Measurements from ENCODE around the gene SPATA18. TPM values are rescaled to one million over a fixed set of nuclear protein-coding genes. Genes with fewer than 3 reads are reported as not detected.

Gene SPATA18
- total RNA-seq, 1 experiment from 2014 or later: 0.13 TPM

DNA sequence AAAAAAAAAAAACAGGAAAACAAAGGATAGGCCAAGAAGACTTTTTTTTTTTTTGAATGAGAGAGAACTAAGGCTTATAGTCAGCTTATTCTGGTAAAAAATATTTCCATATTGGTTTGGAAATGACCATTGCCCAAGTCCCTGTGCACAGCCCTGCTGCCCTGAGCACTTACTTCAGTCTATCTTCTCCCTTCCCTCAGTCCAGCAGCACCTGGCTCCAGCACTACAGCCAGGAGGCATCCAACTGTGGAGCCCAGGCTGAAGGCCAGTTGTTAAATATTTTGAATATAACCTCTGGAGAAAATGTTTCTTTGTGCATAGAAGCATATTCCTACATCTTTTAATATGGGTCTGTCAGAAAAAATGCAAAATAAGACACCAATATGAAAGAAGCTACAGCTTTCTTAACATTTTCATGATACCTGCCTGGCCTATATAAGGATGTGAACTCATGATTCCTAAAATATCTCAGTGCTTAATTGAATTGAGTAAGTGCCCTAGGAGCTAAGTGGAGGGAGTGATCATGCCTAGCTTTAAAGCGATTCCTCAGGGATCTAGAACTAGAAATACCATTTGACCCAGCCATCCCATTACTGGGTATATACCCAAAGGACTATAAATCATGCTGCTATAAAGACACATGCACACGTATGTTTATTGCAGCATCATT is 45.4 kb upstream of the SPATA18 start:
- ChIA-PET CTCF (no interaction called here), POLR2A (ENCODE audit: unreplicated experiment) (no interaction called here)
- Histone ChIP-seq H3K36me3 (ENCODE audit: low read depth) (no peaks in the 10 kb centered on the region), H3K4me2 (no peak overlapping the region), H3K9me2 (ENCODE audit: insufficient read depth) (no peaks in the 10 kb centered on the region), H3F3A (ENCODE audit: insufficient read depth, low read depth) (no peaks in the 10 kb centered on the region), H3K79me2 (ENCODE audit: low read depth) (no peaks in the 10 kb centered on the region), H3K27me3 (ENCODE audit: insufficient read depth, low read depth) (no peaks in the 10 kb centered on the region), H2AFZ (no peak overlapping the region), H3K4me3 (no peak overlapping the region), H4K20me1 (ENCODE audit: insufficient read depth) (no peaks in the 10 kb centered on the region), H3K4me1 (replicated peaks; ENCODE audit: insufficient read depth) (peaks cover 7% of the 10 kb centered on the region), H3K27ac (no peak overlapping the region), H3K9me3 (ENCODE audit: insufficient read depth, low read depth) (no peaks in the 10 kb centered on the region)
- intact Hi-C loops (cut with micrococcal nuclease; ENCODE audit: unreplicated experiment): no loop called here
- no TSS peak for BruUV-seq (replicated peaks)
- TF ChIP-seq EZH2 (IDR thresholded peaks at IDR 0.05; ENCODE audit: low read depth): no peak
- TF ChIP-seq, protein P1, sequence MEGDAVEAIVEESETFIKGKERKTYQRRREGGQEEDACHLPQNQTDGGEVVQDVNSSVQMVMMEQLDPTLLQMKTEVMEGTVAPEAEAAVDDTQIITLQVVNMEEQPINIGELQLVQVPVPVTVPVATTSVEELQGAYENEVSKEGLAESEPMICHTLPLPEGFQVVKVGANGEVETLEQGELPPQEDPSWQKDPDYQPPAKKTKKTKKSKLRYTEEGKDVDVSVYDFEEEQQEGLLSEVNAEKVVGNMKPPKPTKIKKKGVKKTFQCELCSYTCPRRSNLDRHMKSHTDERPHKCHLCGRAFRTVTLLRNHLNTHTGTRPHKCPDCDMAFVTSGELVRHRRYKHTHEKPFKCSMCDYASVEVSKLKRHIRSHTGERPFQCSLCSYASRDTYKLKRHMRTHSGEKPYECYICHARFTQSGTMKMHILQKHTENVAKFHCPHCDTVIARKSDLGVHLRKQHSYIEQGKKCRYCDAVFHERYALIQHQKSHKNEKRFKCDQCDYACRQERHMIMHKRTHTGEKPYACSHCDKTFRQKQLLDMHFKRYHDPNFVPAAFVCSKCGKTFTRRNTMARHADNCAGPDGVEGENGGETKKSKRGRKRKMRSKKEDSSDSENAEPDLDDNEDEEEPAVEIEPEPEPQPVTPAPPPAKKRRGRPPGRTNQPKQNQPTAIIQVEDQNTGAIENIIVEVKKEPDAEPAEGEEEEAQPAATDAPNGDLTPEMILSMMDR (conservative IDR thresholded peaks at IDR 0.05): no peak
- DNase-seq: no peak

GRCh38 chr4:52006887-52007286 is 44.2 kb upstream of the SPATA18 start:
- Histone ChIP-seq H3K27ac (no peak overlapping the region), H3K4me3 (no peak overlapping the region), H3K4me1 (replicated peaks; ENCODE audit: insufficient read depth) (peaks cover 2% of the 10 kb centered on the region; the same call in 1 of the 2 replicates), H3K9me3 (ENCODE audit: insufficient read depth, low read depth) (no peaks in the 10 kb centered on the region), H4K20me1 (ENCODE audit: insufficient read depth) (no peaks in the 10 kb centered on the region), H2AFZ (no peak overlapping the region), H3K4me2 (no peak overlapping the region), H3F3A (ENCODE audit: insufficient read depth, low read depth) (no peaks in the 10 kb centered on the region), H3K27me3 (ENCODE audit: insufficient read depth, low read depth) (no peaks in the 10 kb centered on the region), H3K36me3 (ENCODE audit: low read depth) (no peaks in the 10 kb centered on the region), H3K9me2 (ENCODE audit: insufficient read depth) (no peaks in the 10 kb centered on the region), H3K79me2 (ENCODE audit: low read depth) (no peaks in the 10 kb centered on the region)
- intact Hi-C loops (cut with micrococcal nuclease; ENCODE audit: unreplicated experiment): no loop called here
- no peak for DNase-seq
- TF ChIP-seq EZH2 (IDR thresholded peaks at IDR 0.05; ENCODE audit: low read depth): no peak
- CTCF ChIA-PET: no interaction called here
- POLR2A ChIA-PET (ENCODE audit: unreplicated experiment): no interaction called here
- BruUV-seq (replicated peaks): no TSS peak

DNA sequence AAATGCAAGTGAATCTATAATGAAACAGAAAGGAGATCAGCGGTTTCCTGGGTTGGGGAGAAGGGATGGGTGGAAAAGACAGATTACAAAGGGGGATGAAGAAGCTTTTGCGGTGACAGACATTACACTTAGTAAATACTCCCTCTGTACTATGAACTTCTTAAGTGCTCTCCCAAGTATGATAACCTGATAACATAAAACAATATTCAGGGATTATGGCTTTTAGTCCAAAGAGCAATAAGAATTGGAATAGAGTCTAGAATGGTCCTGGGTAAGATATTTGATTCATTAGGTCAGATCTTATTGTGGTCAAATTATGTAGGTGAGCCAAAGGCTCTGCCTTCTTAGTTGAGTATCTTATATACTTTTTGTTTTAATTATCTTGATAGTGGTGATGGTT is 40.1 kb upstream of the SPATA18 start:
- no peak overlapping the region for H3K27ac ChIP-seq
- H3K4me2 ChIP-seq: no peak overlapping the region
- TF ChIP-seq, protein P1 (conservative IDR thresholded peaks at IDR 0.05): no peak
- TF ChIP-seq EZH2 (IDR thresholded peaks at IDR 0.05; ENCODE audit: low read depth): no peak
- H3K9me2 ChIP-seq (ENCODE audit: insufficient read depth): no peaks in the 10 kb centered on the region
- no peaks in the 10 kb centered on the region for H3F3A ChIP-seq (ENCODE audit: insufficient read depth, low read depth)
- no peak overlapping the region for H2AFZ ChIP-seq
- H3K4me1 ChIP-seq (replicated peaks; ENCODE audit: insufficient read depth): no peaks in the 10 kb centered on the region
- CTCF ChIA-PET: no interaction called here
- no peaks in the 10 kb centered on the region for H3K79me2 ChIP-seq (ENCODE audit: low read depth)
- H4K20me1 ChIP-seq (ENCODE audit: insufficient read depth): no peaks in the 10 kb centered on the region
- intact Hi-C loops (cut with micrococcal nuclease; ENCODE audit: unreplicated experiment): no loop called here
- H3K9me3 ChIP-seq (ENCODE audit: insufficient read depth, low read depth): no peaks in the 10 kb centered on the region
- no TSS peak for BruUV-seq (replicated peaks)
- no peaks in the 10 kb centered on the region for H3K27me3 ChIP-seq (ENCODE audit: insufficient read depth, low read depth)
- POLR2A ChIA-PET (ENCODE audit: unreplicated experiment): no interaction called here
- no peak overlapping the region for H3K4me3 ChIP-seq
- no peak for DNase-seq
- no peaks in the 10 kb centered on the region for H3K36me3 ChIP-seq (ENCODE audit: low read depth)

DNA sequence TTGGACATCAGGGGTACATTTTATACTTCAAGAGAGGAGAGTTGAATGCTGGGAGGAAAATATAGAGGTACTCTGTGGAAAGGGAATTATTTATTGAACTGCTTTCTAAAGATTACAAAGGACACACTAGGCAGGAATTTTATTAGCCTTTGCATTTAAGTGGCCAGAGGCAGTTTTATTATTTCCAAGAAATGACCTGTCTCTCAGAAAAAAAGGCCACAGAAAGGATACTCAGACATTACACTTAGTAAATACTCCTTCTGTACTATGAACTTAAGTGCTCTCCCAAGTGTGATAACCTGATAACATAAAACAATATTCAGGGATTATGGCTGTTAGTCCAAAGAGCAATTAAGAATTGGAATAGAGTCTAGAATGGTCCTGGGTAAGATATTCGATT is 38.5 kb upstream of the SPATA18 start:
- intact Hi-C loops (cut with micrococcal nuclease; ENCODE audit: unreplicated experiment): no loop called here
- no peak for DNase-seq
- H3K79me2 ChIP-seq (ENCODE audit: low read depth): no peaks in the 10 kb centered on the region
- H3K27me3 ChIP-seq (ENCODE audit: insufficient read depth, low read depth): no peaks in the 10 kb centered on the region
- H4K20me1 ChIP-seq (ENCODE audit: insufficient read depth): no peaks in the 10 kb centered on the region
- no peak overlapping the region for H3K4me2 ChIP-seq
- H3K9me2 ChIP-seq (ENCODE audit: insufficient read depth): no peaks in the 10 kb centered on the region
- no peaks in the 10 kb centered on the region for H3F3A ChIP-seq (ENCODE audit: insufficient read depth, low read depth)
- H3K27ac ChIP-seq: no peak overlapping the region
- no peaks in the 10 kb centered on the region for H3K36me3 ChIP-seq (ENCODE audit: low read depth)
- H3K4me1 ChIP-seq (replicated peaks; ENCODE audit: insufficient read depth): no peaks in the 10 kb centered on the region
- TF ChIP-seq, protein P1 (conservative IDR thresholded peaks at IDR 0.05): no peak
- no peak for TF ChIP-seq EZH2 (IDR thresholded peaks at IDR 0.05; ENCODE audit: low read depth)
- no TSS peak for BruUV-seq (replicated peaks)
- no peaks in the 10 kb centered on the region for H3K9me3 ChIP-seq (ENCODE audit: insufficient read depth, low read depth)
- no peak overlapping the region for H2AFZ ChIP-seq
- ChIA-PET CTCF (no interaction called here), POLR2A (ENCODE audit: unreplicated experiment) (no interaction called here)
- no peak overlapping the region for H3K4me3 ChIP-seq

All from PC-9 (cell line).